ENCODE results near the gene ZNF780B.
"Not testable (repeated sequence)": the region's sequence is repeated elsewhere in the genome, so short reads cannot be mapped to it uniquely, and the experiment has no call there.

Gene ZNF780B

GRCh38 chr19:40055832-40056504 is at the start of gene ZNF780B:
TSS of gene ZNF780B (minus strand) at chr19:40056231. CDS start at chr19:40050332, 5,899 bp downstream.
- peak; percentile 27 to 59 for DNase-seq

- no peak for DNase-seq
These were observed 48.7 kb upstream of the ZNF780B start for GRCh38 chr19:40104754-40105153.

GRCh38 chr19:40103600-40103999 is 47.6 kb upstream of the ZNF780B start:
- no peak for DNase-seq

GRCh38 chr19:40101813-40102212 is 45.8 kb upstream of the ZNF780B start:
- DNase-seq: no peak

- DNase-seq: no peak
These were observed 37.4 kb upstream of the ZNF780B start for GRCh38 chr19:40093416-40093815.

- no peak for DNase-seq
These were observed 35.4 kb upstream of the ZNF780B start for GRCh38 chr19:40091205-40092129.

- peak; percentile 55 to 86 for DNase-seq
These were observed 34.5 kb upstream of the ZNF780B start, which contains the start of gene ZNF780A for GRCh38 chr19:40090241-40091204. TSS of gene ZNF780A (minus strand) at chr19:40090943. CDS start at chr19:40084753, 6,190 bp downstream.

GRCh38 chr19:40089462-40089861 is 33.4 kb upstream of the ZNF780B start:
- DNase-seq: no peak

GRCh38 chr19:40088299-40089047 is 32.4 kb upstream of the ZNF780B start:
- no peak for DNase-seq

- no peak for DNase-seq
These were observed 28.9 kb upstream of the ZNF780B start for GRCh38 chr19:40084948-40085347.

GRCh38 chr19:40081411-40081810 is 25.4 kb upstream of the ZNF780B start:
- no peak for DNase-seq

GRCh38 chr19:40080289-40080688 is 24.3 kb upstream of the ZNF780B start:
- DNase-seq: no peak

GRCh38 chr19:40078377-40078776 is 22.3 kb upstream of the ZNF780B start:
- no peak for DNase-seq

GRCh38 chr19:40070058-40070457 is 14.0 kb upstream of the ZNF780B start:
- DNase-seq: no peak

- DNase-seq: no peak
These were observed 3.6 kb upstream of the ZNF780B start for GRCh38 chr19:40059624-40060023.

- no peak for DNase-seq
These were observed 1.1 kb upstream of the ZNF780B start for GRCh38 chr19:40057166-40057565.

GRCh38 chr19:40056505-40056904 is 474 bp upstream of the ZNF780B start:
- no peak for DNase-seq

GRCh38 chr19:40055049-40055448 is 982 bp downstream of the ZNF780B start:
- DNase-seq: no peak

GRCh38 chr19:40054632-40055031 is 1.4 kb downstream of the ZNF780B start:
- DNase-seq: no peak

GRCh38 chr19:40053491-40053890 is 2.5 kb downstream of the ZNF780B start:
- no peak for DNase-seq

- not testable (repeated sequence) for DNase-seq
These were observed 14.3 kb downstream of the ZNF780B start for GRCh38 chr19:40041718-40042117.

- DNase-seq: not testable (repeated sequence)
These were observed 18.0 kb downstream of the ZNF780B start for GRCh38 chr19:40038047-40038446.

Data from NCI-H446 (cell line).